ENCODE results near the gene MCEMP1. TPM values are rescaled to one million over a fixed set of nuclear protein-coding genes. Genes with fewer than 3 reads are reported as not detected.

The MCEMP1 gene
- total and polyA plus RNA-seq, 2 experiments from 2014 or later, result not detected

- Mint-ChIP-seq H3K27me3 (ENCODE audit: insufficient read depth, low read depth, poor library complexity) (peaks cover 8% of the 10 kb centered on the region), H3K27ac (no peak overlapping the region), H3K4me3 (no peak overlapping the region), H3K4me1 (peaks cover 26% of the 10 kb centered on the region), H3K36me3 (ENCODE audit: low read depth) (no peaks in the 10 kb centered on the region; the same call in 2 of the 3 replicates), H3K9me3 (no peaks in the 10 kb centered on the region; the same call in 2 of the 3 replicates)
- Histone ChIP-seq H3K4me2 (no peak overlapping the region), H3K4me3 (no peak overlapping the region), H3F3A (replicated peaks; ENCODE audit: low read depth) (no peaks in the 10 kb centered on the region), H3K4me1 (ENCODE audit: insufficient read depth) (0 out of 2 replicates have a peak, but pooled peaks cover 4% of the 10 kb centered on the region), H3K27me3 (ENCODE audit: insufficient read depth) (no peaks in the 10 kb centered on the region), H2AFZ (no peak overlapping the region), H3K36me3 (ENCODE audit: insufficient read depth) (no peaks in the 10 kb centered on the region), H3K9me2 (ENCODE audit: insufficient read depth) (peaks cover 4% of the 10 kb centered on the region; the same call in 1 of the 2 replicates), H4K20me1 (replicated peaks; ENCODE audit: insufficient read depth) (no peaks in the 10 kb centered on the region), H3K27ac (ENCODE audit: low read depth) (no peak overlapping the region), H3K79me2 (replicated peaks; ENCODE audit: insufficient read depth) (no peaks in the 10 kb centered on the region)
- TF ChIP-seq POLR2AphosphoS5 (IDR thresholded peaks at IDR 0.05; ENCODE audit: low read depth), result no peak
- no peak for TF ChIP-seq JUNB (IDR thresholded peaks at IDR 0.05; ENCODE audit: unreplicated experiment)
- TF ChIP-seq REST (IDR thresholded peaks at IDR 0.05; ENCODE audit: unreplicated experiment), result no peak
- no peak for TF ChIP-seq STAT1 (IDR thresholded peaks at IDR 0.05; ENCODE audit: unreplicated experiment)
- no peak for TF ChIP-seq ZNF462 (CRISPR knock-in tag; IDR thresholded peaks at IDR 0.05)
- TF ChIP-seq EZH2phosphoT487 (IDR thresholded peaks at IDR 0.05; ENCODE audit: unreplicated experiment), result no peak
- TF ChIP-seq ZNF331 (CRISPR knock-in tag; IDR thresholded peaks at IDR 0.05; ENCODE audit: low read depth), result no peak
- no peak for TF ChIP-seq EZH2 (IDR thresholded peaks at IDR 0.05; ENCODE audit: low read depth, unreplicated experiment)
- TF ChIP-seq CREB1 (CRISPR knock-in tag; IDR thresholded peaks at IDR 0.05; ENCODE audit: low read depth), result no peak
- TF ChIP-seq ETS1 (IDR thresholded peaks at IDR 0.05), result no peak
- no peak for TF ChIP-seq NANOG (IDR thresholded peaks at IDR 0.05; ENCODE audit: borderline replicate concordance)
- TF ChIP-seq CTCF (conservative IDR thresholded peaks at IDR 0.05; ENCODE audit: low read depth in 2 of 2), result no peak
- TF ChIP-seq ZNF114 (CRISPR knock-in tag; IDR thresholded peaks at IDR 0.05), result no peak
- DNase-seq (ENCODE audit: low spot score) (no peak), ATAC-seq (no peak)
Measured at GRCh38 chr19:7694499-7694898, 17.6 kb downstream of the MCEMP1 start.

All from GM23338 (cell line).